RWPE2 (cell line): Measurements from ENCODE around the gene TNIP3.

Experiments used
- ATAC-seq: fragments of 200-7000 bp; cut with Tn5 transposase; 3 replicates; pipeline ENCODE4 v1.9.1; 2021; ENCODE audit warnings: low read depth
- DNase-seq: peaks from one replicate; pipeline ENCODE4 v3.0.0-alpha.2; 2020; ENCODE audit warnings: low spot score
- H3K27ac ChIP-seq: fragments of 450-650 bp; 2 replicates; pipeline ENCODE4 v1.5.1; 2017; ENCODE audit warnings: mild to moderate bottlenecking; ENCODE audit not compliant: poor library complexity, severe bottlenecking
- H3K27me3 ChIP-seq: fragments of 250-450 bp; sonication (Bioruptor Pico); 2 replicates; pipeline ENCODE4 v1.5.1; 2021; ENCODE audit warnings: mild to moderate bottlenecking, moderate library complexity; ENCODE audit not compliant: insufficient read depth, poor library complexity, severe bottlenecking
- H3K36me3 ChIP-seq: fragments of 250-450 bp; sonication (Bioruptor Pico); 2 replicates; pipeline ENCODE4 v1.5.1; 2020; ENCODE audit warnings: low read depth, mild to moderate bottlenecking, moderate library complexity
- H3K4me1 ChIP-seq: fragments of 250-450 bp; sonication (Bioruptor Pico); 2 replicates; pipeline ENCODE4 v1.5.1; 2021; ENCODE audit warnings: mild to moderate bottlenecking, moderate library complexity; ENCODE audit not compliant: insufficient read depth, poor library complexity, severe bottlenecking
- H3K4me3 ChIP-seq: fragments of 250-450 bp; sonication (Bioruptor Pico); 2 replicates; pipeline ENCODE4 v1.5.1; 2021; ENCODE audit warnings: mild to moderate bottlenecking, moderate library complexity; ENCODE audit not compliant: severe bottlenecking
- H3K9me3 ChIP-seq: fragments of 250-450 bp; sonication (Bioruptor Pico); 2 replicates; pipeline ENCODE4 v1.5.1; 2021; ENCODE audit warnings: mild to moderate bottlenecking, moderate library complexity; ENCODE audit not compliant: severe bottlenecking
- CTCF ChIP-seq: fragments of 450-650 bp; IDR thresholded peaks from one replicate; pipeline ENCODE4 v1.5.1; 2017; ENCODE audit warnings: mild to moderate bottlenecking, moderate library complexity; ENCODE audit not compliant: poor library complexity, severe bottlenecking

TNIP3 gene

GRCh38 chr4:121139533-121140222 is 24.4 kb downstream of the TNIP3 start:
- Histone ChIP-seq H3K36me3 (no peaks in the 10 kb centered on the region), H3K27ac (peak overlapping the region; percentile 21), H3K27me3 (no peaks in the 10 kb centered on the region), H3K4me1 (peaks cover 7% of the 10 kb centered on the region), H3K4me3 (no peak overlapping the region), H3K9me3 (no peaks in the 10 kb centered on the region)
- ATAC-seq (peak; percentile 61; the same call in 2 of the 3 replicates), DNase-seq (no peak)
- no peak for TF ChIP-seq CTCF

- Histone ChIP-seq H3K27me3 (peaks cover 2% of the 10 kb centered on the region), H3K27ac (no peak overlapping the region), H3K36me3 (no peaks in the 10 kb centered on the region), H3K4me3 (no peak overlapping the region), H3K4me1 (peaks cover 7% of the 10 kb centered on the region), H3K9me3 (no peaks in the 10 kb centered on the region)
- TF ChIP-seq CTCF: no peak
- ATAC-seq: no peak
- no peak for DNase-seq
Observed at GRCh38 chr4:121138039-121138825, 25.9 kb downstream of the TNIP3 start.

- Histone ChIP-seq H3K4me3 (no peak overlapping the region), H3K27ac (no peak overlapping the region), H3K36me3 (no peaks in the 10 kb centered on the region), H3K27me3 (peaks cover 4% of the 10 kb centered on the region), H3K4me1 (no peaks in the 10 kb centered on the region), H3K9me3 (no peaks in the 10 kb centered on the region)
- no peak for ATAC-seq
- no peak for TF ChIP-seq CTCF
- no peak for DNase-seq
Observed at GRCh38 chr4:121130326-121130660, 33.8 kb downstream of the TNIP3 start.

- DNase-seq: no peak
- H3K27me3 ChIP-seq: peaks cover 4% of the 10 kb centered on the region
- no peak overlapping the region for H3K4me3 ChIP-seq
- no peaks in the 10 kb centered on the region for H3K4me1 ChIP-seq
- TF ChIP-seq CTCF: no peak
- no peak overlapping the region for H3K27ac ChIP-seq
- no peaks in the 10 kb centered on the region for H3K36me3 ChIP-seq
- no peaks in the 10 kb centered on the region for H3K9me3 ChIP-seq
- ATAC-seq: no peak
Observed at GRCh38 chr4:121129606-121130325, 34.4 kb downstream of the TNIP3 start.
